Measurements from ENCODE around the gene LTBP3.

The LTBP3 gene

DNA sequence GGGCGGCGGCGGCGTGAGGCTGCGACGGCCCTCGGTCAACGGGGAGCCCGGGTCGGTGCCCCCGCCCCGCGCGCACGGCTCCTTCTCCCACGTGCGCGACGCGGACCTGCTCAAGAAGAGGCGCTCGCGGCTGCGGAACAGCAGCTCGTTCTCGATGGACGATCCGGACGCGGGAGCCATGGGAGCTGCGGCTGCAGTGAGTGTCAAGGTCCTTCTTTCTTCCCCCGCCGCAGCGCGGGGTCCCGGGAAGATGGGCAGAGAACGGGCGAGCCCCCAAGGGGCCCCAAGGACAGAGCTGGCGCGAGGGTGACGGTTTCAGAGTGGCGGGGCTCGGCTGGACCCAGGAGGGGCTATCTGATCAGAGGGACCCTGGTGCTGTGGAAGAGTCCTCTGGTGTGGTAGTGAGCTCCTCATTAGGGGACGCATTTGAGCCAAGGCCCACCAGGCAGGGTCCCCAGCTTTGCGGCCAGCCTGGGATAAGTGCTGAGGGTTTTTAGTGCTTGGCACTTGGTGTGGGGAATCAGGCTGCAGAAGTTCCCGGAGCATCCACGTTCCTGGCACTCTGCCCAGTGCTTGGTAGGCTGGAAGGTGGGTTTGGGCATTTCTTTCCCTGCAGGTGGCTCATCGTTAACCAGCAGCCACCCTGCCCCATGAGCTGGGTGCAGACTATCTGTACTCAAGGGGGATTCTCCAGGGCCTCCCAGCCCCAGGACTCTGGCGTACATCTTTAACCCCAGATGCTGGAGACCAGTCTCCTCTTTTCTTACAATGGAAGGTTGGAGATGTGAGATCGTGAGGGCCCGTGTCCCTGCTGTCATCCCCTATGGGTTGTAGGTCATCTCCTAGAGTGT is 27.5 kb upstream of the LTBP3 start:
- no peak for FAIRE-seq

- no peak for FAIRE-seq
Observed at GRCh38 chr11:65584723-65585171, 26.6 kb upstream of the LTBP3 start.

DNA sequence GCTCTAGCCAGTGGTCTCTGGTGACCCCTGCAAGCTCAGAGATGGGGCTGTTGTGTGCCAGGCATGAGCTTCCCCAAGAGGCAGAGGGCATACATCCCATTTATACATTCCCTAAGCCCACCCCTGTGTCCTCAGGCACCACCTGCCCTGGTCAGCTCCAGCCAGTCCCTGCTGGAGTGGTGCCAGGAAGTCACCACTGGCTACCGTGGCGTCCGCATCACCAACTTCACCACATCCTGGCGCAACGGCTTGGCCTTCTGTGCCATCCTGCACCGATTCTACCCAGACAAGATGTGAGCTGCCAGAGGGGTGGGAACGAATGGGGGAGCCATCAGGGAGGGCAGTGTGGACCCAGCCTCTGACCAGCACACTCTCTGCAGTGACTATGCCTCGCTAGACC is 25.9 kb upstream of the LTBP3 start:
- no peak for FAIRE-seq

DNA sequence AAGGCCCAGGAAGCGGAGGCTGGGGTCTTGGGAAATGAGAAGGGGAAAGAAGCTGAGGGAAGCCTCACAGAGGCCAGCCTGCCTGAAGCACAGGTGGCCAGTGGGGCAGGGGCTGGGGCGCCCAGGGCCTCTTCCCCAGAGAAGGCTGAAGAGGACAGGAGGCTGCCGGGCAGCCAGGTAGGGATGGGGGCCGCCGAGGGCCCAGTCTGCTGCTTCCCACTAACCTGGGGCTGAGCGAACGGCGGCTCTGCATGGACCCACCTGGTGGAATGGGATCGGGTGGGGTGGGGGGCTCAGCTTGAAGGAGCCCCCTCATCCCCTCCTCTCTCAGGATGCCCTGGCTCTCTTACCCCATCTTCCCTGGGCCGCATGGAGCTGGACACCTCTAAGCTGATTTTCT is 25.4 kb upstream of the LTBP3 start:
- no peak for FAIRE-seq

- FAIRE-seq: no peak
Observed at GRCh38 chr11:65581928-65582327, 23.8 kb upstream of the LTBP3 start.

DNA sequence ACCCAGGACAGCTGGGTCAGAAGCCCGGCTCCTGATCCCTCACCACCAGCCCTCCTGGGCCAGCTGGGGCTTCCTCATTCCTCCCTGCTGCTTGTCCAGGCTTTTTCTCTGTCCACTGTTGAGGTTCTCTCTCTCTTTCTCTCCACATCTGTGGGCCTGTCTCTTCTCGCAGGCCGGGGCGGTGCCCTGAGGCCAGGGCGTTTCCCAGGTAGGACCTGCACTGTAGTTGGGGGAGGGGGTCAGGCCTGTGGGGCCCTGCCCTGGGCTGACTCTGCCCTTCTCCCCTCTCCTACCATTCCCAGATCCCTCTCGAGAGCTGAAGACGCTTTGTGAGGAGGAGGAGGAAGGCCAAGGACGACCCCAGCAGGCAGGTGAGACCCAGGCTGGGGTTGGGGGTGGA is 22.6 kb upstream of the LTBP3 start:
- no peak for FAIRE-seq

- no peak for FAIRE-seq
Observed at GRCh38 chr11:65580031-65580692, 22.0 kb upstream of the LTBP3 start.

GRCh38 chr11:65579291-65579690 is 21.1 kb upstream of the LTBP3 start:
- no peak for FAIRE-seq

- FAIRE-seq: no peak
Observed at GRCh38 chr11:65578667-65579066, 20.5 kb upstream of the LTBP3 start.

DNA sequence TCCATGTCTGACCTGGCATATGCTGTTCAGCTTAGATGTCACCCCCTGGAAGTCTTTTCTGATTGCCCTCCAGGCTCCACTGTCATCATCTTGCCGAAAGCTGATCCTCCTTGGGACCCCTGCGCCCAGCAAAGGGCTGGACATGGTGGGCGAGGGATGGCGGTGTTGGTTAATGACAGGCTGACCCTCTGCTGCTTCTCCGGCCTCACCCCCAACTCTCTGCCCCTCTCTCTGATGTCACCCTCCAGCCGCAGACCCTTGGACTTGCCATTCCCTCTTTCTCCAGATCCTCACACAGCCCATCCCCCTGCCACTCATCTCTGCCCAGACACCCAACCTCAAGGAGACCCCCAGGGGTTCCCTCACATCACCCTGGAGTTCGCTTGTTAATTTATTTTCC is 20.0 kb upstream of the LTBP3 start:
- no peak for FAIRE-seq

DNA sequence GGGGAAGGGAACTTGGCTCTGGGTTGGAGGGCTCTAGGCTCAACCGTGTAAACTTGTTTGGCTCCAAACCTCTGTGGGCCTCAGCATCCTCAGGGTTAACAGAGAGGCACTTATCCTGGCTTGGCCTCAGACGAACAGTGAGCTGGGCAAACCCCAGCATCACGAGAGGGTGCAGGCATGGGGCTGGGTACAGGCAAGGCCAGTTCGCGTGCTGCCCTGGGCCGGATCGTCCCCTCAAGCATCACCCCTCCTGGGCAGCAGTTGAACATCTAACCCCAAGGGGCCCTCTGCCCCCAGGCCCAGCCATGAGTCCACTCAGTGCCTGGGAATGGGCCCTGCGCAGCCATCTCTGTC is 19.6 kb upstream of the LTBP3 start:
- FAIRE-seq: no peak

GRCh38 chr11:65576867-65577755 is 19.0 kb upstream of the LTBP3 start:
- no peak for FAIRE-seq

DNA sequence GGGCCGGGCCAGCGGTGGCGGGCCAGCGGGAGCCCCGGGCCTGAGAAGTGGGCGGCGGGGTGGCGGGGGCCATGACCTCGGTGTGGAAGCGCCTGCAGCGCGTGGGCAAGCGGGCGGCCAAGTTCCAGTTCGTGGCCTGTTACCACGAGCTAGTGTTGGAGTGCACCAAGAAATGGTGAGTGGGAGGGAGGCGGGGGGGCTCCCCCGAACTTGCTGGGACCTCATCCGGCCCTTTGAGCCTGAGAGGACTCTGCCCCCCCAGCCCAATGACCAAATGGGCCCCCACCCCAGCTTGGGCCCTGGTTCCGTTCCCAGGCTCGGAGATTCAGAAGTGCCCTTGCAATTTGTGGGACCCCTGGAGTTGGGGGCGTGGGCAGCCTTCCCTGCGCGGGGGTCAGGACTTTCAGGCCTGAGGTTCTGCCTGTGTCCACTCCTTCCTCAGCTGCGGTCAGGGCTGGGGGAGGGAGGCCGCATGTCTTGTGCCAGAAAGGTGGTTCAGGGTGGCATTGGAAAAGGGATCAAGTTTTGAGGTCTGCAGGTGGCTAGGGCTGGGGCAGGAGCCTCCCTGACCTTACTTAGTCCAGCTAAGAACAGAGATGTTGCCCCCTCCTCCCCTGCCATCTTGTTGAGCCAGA is 18.2 kb upstream of the LTBP3 start:
- no peak for FAIRE-seq

GRCh38 chr11:65575568-65576231 is 17.5 kb upstream of the LTBP3 start, which contains the start of gene EHBP1L1:
TSS of gene EHBP1L1 (plus strand) at chr11:65576053. CDS start at chr11:65576303, 250 bp downstream.
- no peak for FAIRE-seq

DNA sequence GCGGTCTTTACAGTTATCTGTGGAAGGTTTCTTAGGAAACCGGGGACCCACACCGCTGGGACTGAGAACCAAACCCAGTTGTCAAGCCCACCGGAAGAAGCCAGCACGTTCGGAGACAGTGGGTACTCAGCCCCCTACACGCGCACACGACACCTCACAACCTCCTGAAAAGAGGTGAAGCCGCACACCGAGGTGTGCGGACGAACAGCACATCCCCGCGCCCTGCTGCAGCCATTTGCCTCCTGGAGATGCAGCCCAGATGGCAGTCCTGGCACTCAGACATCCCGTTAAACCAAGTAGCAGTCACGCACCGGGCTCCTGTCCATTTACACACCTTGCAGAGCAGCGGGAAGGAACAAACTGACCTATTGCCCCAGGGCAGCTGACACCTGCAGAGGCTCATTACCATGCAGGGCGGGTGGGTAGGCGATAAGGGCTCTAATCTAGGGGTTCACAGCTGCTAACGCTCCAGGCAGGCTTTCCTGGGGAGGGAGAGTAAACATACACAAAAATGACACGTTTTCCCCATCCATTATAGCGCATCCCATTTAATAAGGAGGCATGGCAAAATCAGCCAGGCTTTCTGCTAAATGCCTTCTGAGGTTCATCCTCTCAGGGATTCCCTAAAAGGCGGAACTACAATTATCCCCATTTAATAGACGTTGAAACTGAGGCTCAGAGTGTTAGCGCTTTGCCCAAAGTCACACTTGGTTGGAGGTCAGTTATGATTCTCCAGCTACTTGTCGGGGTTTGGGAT is 16.8 kb upstream of the LTBP3 start:
- FAIRE-seq: no peak

DNA sequence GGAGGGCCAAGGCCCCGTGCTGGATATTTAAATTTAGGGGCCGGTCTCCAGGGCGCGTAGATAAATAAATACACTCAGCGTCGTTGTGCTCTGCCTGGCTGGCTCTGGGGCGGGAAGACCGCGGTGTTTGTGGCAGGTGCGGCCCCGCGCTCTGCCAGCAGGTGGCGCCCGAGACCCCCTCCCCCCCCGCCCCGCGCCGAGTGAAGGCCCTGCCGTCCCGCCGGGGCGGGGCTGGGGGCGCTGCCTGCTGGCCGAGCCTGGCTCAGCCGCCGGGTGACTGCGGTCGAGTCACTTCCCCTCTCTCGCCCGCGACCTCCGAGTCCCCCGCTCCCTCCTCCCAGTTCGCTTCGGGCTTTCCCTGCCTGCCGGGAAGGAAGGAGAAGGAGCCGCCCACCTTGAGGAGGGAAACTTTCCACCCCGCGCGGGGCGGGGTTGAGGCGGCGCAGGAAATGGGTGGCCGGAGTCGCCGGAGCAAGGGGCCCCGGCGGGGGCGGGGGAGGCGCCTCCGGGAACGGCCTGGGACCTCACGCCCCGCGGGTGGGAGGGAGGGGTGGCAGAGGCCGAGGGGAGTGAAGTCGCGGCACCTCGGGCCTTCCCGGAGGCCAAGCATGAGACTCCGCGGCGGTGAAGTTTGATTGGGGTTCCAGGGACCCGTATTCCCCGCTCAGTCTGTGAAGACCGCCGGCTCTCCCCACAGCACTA is 16.1 kb upstream of the LTBP3 start:
- FAIRE-seq: no peak

- FAIRE-seq: no peak
Observed at GRCh38 chr11:65573391-65574079, 15.4 kb upstream of the LTBP3 start.

DNA sequence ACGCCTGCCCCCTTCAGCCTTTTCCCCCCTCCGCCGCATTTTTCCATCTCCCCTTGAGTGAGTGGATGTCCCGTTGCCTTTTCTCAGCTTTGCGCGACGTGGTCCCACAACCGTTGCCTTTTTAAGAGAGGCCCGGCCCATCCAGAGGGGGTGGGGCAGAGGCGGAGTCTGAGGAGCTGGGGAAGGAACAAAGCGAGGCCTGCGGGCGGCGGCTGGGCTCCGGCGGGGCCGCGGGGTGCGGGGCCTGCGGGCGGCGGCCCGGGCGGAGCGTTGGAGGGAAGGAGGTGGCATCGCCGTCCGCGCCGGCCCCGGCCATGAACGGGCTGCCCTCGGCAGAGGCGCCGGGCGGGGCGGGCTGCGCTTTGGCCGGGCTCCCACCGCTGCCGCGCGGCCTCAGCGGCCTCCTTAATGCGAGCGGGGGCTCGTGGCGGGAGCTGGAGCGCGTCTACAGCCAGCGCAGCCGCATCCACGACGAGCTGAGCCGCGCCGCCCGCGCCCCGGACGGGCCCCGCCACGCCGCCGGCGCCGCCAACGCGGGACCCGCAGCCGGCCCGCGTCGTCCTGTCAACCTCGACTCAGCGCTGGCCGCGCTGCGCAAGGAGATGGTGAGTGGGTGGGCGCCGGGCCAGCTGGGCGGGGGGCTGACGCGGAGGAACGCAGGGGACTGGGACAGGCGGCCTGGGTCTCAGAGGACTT is 14.3 kb upstream of the LTBP3 start, which contains the start of gene FAM89B:
FAM89B (plus strand) TSS at position 183 of the 696 bp plus-strand sequence; CDS start at position 315, 132 bp downstream.
- FAIRE-seq: no peak

- FAIRE-seq: no peak
Observed at GRCh38 chr11:65571940-65572339, 13.8 kb upstream of the LTBP3 start.
